ENCODE data around the gene CLMN. TPM values are rescaled to one million over a fixed set of nuclear protein-coding genes. Genes with fewer than 3 reads are reported as not detected.

CLMN gene
- total and polyA plus RNA-seq, 9 of the 15 experiments (the other 6 are each of a cell fraction or from before 2014, with no cell fraction given) = 0.01 to 0.18 (median 0.07) TPM; not detected in 4

GRCh38 chr14:95254288-95254687 is 65.4 kb downstream of the CLMN start (continued):
- TF ChIP-seq, protein P1, sequence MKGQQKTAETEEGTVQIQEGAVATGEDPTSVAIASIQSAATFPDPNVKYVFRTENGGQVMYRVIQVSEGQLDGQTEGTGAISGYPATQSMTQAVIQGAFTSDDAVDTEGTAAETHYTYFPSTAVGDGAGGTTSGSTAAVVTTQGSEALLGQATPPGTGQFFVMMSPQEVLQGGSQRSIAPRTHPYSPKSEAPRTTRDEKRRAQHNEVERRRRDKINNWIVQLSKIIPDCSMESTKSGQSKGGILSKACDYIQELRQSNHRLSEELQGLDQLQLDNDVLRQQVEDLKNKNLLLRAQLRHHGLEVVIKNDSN (CRISPR knock-in tag; IDR thresholded peaks at IDR 0.05) = no peak
- TF ChIP-seq TCFL5 (CRISPR knock-in tag; conservative IDR thresholded peaks at IDR 0.05) (no peak), ATF4 (CRISPR knock-in tag; IDR thresholded peaks at IDR 0.05) (no peak), CC2D1A (IDR thresholded peaks at IDR 0.05) (no peak), CHD2 (IDR thresholded peaks at IDR 0.05; ENCODE audit: low read depth, low read length) (no peak), KDM5B (IDR thresholded peaks at IDR 0.05; ENCODE audit: insufficient replicate concordance, low read depth, low read length) (no peak), ATF3 (IDR thresholded peaks at IDR 0.05) (no peak), ATF3 (CRISPR knock-in tag; conservative IDR thresholded peaks at IDR 0.05) (no peak)
- TF ChIP-seq, protein P2, sequence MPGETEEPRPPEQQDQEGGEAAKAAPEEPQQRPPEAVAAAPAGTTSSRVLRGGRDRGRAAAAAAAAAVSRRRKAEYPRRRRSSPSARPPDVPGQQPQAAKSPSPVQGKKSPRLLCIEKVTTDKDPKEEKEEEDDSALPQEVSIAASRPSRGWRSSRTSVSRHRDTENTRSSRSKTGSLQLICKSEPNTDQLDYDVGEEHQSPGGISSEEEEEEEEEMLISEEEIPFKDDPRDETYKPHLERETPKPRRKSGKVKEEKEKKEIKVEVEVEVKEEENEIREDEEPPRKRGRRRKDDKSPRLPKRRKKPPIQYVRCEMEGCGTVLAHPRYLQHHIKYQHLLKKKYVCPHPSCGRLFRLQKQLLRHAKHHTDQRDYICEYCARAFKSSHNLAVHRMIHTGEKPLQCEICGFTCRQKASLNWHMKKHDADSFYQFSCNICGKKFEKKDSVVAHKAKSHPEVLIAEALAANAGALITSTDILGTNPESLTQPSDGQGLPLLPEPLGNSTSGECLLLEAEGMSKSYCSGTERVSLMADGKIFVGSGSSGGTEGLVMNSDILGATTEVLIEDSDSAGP (CRISPR knock-in tag; IDR thresholded peaks at IDR 0.05) = no peak

Measured in K562 (cell line).